HG03103 (cell line): ENCODE measurements around the gene MYMK.

ENCODE experiments used
- ATAC-seq: cut with Tn5 transposase; IDR thresholded peaks from one replicate; pipeline ENCODE4 v1.9.1; 2021; ENCODE audit warnings: low read depth; ENCODE audit not compliant: unreplicated experiment

Gene MYMK

GRCh38 chr9:133520121-133520835 is 4.5 kb downstream of the MYMK start:
- ATAC-seq, result no peak

GRCh38 chr9:133519693-133520092 is 5.1 kb downstream of the MYMK start:
- ATAC-seq, result no peak

GRCh38 chr9:133518706-133519449 is 5.9 kb downstream of the MYMK start:
- ATAC-seq, result no peak

DNA sequence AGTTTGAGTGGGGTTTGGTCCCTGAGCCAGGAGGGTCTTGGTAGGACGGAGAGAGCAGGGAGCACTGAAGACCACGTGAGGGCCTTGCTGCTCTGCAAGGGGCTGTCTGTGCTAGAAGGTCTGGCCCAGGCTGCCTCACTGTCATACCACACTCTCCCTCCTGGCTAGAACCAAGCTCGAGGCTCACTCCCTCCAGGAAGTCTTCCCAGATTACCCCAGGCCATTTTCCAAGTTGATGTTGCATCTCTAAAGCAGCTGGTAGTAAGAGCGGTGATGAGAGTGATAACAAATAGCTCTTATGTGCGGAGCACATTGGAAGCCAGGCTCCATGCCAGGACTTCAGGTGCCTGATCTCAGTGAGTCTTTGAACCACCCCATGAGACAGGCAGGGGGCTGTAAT is 6.6 kb downstream of the MYMK start:
- ATAC-seq, result no peak

GRCh38 chr9:133517711-133518110 is 7.0 kb downstream of the MYMK start:
- no peak for ATAC-seq

GRCh38 chr9:133516961-133517350 is 7.8 kb downstream of the MYMK start:
- ATAC-seq, result no peak

DNA sequence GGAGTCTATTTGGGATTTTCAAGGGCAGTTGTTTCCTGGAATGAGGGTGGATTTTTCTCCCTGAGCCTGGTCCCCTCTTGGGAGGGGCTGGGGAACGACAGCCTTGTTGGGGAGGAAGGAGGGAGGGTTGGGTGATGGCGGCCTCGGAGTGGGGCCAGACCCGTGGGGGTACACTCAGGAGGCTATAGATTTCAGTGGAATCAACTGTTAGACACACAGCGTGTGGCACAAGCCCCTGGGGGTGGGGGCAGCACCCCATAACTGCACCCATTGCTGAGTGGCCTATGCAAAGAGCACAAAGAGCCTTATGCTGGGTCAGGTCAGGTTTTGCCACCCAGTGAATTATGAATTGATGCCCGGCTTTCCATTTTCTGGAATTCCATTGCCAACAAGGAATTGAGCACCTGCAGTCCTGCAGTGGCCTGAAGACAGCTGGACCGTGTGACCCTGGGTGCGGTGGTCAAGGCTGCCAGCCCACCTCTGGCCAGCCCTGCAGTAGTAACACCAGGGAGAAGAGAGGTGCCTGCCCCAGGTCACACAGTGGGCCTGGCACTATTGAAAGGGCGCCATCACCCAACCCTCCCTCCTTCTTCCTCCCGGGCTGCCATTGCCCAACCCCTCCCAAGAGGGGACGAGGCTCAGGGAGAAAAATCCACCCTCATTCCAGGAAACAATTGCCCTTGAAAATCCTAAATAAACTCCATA is 8.4 kb downstream of the MYMK start:
- no peak for ATAC-seq

DNA sequence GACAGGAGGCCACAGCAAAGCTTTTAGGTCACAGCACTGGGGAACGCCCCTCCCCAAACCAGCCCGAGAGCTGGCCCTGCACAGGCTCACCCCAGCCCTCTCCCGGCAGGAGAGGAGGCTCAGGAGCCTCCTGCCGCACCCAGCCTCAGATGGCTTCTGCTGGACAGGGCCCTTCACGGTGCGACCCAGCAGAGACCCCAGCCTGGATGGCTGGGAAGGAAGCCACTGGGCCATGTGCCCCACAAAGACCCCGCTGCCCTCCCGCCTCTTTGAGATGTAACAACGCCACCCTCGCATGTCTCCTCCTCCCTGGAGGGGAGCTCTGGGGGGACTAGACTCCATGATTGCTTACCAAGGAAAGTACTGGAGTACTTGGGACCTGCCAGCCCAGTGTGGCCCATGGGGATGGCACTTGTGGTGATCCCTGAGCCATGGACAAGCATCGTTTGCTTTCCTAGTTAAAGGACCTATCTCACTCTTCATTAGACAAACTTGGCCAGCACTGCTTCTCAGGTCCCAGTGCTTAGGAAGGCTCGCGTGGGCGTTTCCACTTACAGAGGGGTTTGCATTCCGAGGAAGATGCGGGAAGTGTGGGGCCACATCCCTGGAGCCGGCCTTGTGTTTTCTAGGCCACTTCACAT is 9.0 kb downstream of the MYMK start:
- ATAC-seq, result no peak

GRCh38 chr9:133515240-133515610 is 9.5 kb downstream of the MYMK start:
- no peak for ATAC-seq

DNA sequence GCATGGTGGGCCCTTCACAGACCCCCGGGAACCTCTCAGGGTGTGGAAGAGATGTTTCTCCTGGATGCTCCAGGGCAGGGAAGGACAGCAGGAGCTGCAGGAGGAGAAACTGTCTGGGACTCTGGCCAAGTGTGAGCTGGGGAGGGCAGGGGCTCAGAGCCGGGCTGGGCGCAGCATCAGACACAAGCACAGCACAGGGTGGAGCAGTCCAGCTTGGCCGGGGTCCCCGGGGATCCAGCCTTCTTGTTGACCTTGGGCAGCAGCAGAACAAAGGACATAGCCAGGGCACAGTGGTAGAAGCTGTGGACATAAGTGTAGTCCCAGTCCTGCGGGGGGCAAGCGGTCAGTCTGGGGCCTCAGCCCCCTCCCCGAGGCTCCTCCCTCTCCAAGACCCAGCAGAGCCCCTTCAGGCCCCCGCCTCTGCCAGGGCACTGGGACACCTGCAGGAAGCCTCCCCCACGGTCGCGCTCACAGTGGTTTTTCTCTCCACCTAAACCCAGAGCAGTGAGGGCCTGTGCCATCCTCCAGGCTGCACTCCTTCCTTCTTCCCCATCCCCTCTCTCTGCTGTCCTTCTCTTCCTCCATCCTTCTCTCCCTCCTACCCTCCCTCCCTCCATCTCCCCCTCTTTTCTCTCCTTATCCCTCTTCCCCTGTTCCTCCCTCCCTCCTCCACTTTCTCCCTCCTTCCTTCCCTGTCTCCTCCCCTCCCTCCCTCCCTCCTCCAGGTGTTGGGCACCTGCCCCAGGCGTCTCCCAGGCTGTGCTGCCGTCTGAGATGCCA is 10.1 kb downstream of the MYMK start:
- no peak for ATAC-seq

GRCh38 chr9:133513214-133514100 is 11.3 kb downstream of the MYMK start:
- ATAC-seq, result no peak

GRCh38 chr9:133512253-133513213 is 12.2 kb downstream of the MYMK start:
- ATAC-seq, result no peak

GRCh38 chr9:133511607-133512006 is 13.2 kb downstream of the MYMK start:
- no peak for ATAC-seq

DNA sequence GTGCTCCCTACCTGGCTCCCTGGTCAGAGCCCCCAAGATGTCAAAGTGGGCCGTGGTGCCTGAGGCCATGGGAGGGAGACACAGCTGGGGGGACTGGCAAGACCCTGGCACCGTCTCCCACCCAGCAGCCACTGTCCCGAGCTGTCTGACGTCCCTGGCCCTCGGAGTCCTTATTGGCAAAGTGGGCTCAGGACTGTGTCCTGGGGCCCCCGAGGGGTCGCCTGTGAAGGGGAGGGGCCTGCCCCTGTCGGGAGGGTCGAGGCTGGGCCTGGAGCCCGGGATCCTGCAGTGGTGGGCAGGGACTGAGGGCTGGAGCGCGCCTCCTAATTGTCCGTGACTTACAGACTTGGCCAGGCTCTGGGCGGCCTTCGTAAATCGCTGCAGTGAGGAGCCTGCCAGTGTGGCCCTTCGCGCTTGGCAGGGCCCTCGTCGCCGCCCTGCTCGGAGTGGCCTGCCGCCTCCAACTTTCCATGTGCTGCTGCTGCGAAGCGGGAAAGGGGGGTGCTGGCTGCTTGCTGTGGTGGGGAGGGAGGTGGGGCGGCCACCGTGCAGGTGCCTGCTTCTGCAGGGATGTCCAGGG is 13.7 kb downstream of the MYMK start:
- no peak for ATAC-seq

- ATAC-seq, result no peak
Measured at GRCh38 chr9:133509179-133510083, 15.3 kb downstream of the MYMK start.

DNA sequence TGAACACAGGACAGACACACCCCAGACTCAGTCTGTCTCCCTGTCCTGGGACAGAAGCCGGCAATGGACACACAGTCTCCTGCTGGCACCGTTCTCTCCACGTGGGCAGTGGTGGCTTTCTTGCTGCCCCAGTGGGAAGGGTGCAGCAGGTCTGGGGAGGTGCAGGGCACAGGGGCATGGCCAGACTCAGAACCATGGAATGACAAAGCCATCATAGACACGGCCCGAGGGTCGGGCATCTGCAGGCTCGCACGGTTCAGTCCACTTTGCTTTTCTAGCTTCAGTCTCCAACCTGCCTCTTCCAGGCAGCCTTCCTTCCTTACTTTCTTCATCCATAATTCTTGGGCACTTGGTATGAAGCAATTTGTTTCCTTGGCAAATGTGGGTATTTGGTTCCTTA is 16.7 kb downstream of the MYMK start:
- ATAC-seq, result no peak
